ENCODE results near the gene AP3M1.

Gene AP3M1, protein sequence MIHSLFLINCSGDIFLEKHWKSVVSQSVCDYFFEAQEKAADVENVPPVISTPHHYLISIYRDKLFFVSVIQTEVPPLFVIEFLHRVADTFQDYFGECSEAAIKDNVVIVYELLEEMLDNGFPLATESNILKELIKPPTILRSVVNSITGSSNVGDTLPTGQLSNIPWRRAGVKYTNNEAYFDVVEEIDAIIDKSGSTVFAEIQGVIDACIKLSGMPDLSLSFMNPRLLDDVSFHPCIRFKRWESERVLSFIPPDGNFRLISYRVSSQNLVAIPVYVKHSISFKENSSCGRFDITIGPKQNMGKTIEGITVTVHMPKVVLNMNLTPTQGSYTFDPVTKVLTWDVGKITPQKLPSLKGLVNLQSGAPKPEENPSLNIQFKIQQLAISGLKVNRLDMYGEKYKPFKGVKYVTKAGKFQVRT

DNA sequence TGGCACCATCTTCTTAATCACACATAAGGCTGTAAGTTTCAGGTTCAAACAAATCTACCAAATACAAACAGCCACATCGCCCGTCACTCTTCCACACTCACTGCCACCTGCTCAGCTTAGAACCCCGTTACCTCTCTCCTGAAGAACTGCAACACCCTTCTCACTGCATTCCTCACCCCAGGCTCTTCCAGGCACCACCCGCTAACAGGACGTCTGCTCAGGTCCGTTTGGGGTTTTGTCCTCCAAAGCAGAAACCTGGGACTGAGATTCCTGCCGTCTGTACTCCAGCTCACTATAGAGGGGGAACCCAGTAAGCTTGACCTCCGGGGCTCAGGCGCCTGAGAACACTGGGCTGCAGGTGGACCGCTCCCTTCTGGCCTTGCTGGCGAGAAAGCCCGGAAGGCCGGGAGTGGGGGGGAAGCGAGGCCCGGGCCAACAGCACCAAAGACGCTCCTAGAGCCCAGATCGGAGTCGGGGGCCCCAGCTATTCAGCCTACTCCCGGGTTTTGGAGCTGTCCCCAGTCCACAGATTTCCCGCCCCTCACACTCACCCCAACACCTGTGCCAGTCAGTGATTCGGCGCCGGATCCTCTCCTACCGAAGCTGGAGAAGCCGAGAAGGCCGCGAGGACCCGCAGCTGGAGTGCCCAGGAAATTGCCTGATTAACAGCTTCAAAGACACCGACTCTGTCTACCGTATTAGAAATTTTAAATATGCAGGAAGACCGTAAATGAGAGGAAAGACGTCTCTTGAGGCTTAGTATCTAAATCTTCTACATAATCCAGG lies at the start of gene AP3M1:
AP3M1 (minus strand) TSS at position 625 of the 786 bp plus-strand sequence. CDS start 12,449 bp downstream, outside the sequence.
- TF ChIP-seq YY1 (IDR thresholded peaks at IDR 0.05; ENCODE audit: low read depth), result no peak
- TF ChIP-seq NFIC (IDR thresholded peaks at IDR 0.05), result peak; percentile 49; the same call in 1 of the 2 replicates
- no peak for TF ChIP-seq CREB1 (IDR thresholded peaks at IDR 0.05; ENCODE audit: low read depth)
- TF ChIP-seq TEAD4 (IDR thresholded peaks at IDR 0.05), result peak; percentile 40
- TF ChIP-seq EGR1 (IDR thresholded peaks at IDR 0.05), result no peak
- TF ChIP-seq EP300 (IDR thresholded peaks at IDR 0.05; ENCODE audit: borderline replicate concordance), result no peak; the same call in 1 of the 2 replicates
- TF ChIP-seq FOXM1 (IDR thresholded peaks at IDR 0.05; ENCODE audit: borderline replicate concordance, low read depth), result no peak
- TF ChIP-seq RAD21 (IDR thresholded peaks at IDR 0.05; ENCODE audit: low read depth), result no peak; the same call in 1 of the 2 replicates
- no peak for TF ChIP-seq CEBPB (IDR thresholded peaks at IDR 0.05)
- TF ChIP-seq, protein P1, sequence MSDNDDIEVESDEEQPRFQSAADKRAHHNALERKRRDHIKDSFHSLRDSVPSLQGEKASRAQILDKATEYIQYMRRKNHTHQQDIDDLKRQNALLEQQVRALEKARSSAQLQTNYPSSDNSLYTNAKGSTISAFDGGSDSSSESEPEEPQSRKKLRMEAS (IDR thresholded peaks at IDR 0.05), result no peak; the same call in 1 of the 2 replicates
- TF ChIP-seq TCF12 (IDR thresholded peaks at IDR 0.05; ENCODE audit: low read depth), result peak; percentile 59
- peak; percentile 72 for TF ChIP-seq TAF1 (IDR thresholded peaks at IDR 0.05; ENCODE audit: low read depth)
- TF ChIP-seq, protein P2, sequence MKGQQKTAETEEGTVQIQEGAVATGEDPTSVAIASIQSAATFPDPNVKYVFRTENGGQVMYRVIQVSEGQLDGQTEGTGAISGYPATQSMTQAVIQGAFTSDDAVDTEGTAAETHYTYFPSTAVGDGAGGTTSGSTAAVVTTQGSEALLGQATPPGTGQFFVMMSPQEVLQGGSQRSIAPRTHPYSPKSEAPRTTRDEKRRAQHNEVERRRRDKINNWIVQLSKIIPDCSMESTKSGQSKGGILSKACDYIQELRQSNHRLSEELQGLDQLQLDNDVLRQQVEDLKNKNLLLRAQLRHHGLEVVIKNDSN (IDR thresholded peaks at IDR 0.05), result no peak
- TF ChIP-seq, protein P3, sequence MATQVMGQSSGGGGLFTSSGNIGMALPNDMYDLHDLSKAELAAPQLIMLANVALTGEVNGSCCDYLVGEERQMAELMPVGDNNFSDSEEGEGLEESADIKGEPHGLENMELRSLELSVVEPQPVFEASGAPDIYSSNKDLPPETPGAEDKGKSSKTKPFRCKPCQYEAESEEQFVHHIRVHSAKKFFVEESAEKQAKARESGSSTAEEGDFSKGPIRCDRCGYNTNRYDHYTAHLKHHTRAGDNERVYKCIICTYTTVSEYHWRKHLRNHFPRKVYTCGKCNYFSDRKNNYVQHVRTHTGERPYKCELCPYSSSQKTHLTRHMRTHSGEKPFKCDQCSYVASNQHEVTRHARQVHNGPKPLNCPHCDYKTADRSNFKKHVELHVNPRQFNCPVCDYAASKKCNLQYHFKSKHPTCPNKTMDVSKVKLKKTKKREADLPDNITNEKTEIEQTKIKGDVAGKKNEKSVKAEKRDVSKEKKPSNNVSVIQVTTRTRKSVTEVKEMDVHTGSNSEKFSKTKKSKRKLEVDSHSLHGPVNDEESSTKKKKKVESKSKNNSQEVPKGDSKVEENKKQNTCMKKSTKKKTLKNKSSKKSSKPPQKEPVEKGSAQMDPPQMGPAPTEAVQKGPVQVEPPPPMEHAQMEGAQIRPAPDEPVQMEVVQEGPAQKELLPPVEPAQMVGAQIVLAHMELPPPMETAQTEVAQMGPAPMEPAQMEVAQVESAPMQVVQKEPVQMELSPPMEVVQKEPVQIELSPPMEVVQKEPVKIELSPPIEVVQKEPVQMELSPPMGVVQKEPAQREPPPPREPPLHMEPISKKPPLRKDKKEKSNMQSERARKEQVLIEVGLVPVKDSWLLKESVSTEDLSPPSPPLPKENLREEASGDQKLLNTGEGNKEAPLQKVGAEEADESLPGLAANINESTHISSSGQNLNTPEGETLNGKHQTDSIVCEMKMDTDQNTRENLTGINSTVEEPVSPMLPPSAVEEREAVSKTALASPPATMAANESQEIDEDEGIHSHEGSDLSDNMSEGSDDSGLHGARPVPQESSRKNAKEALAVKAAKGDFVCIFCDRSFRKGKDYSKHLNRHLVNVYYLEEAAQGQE (IDR thresholded peaks at IDR 0.05; ENCODE audit: low read depth), result 0 out of 2 replicates have a peak, but pooled peaks have one; percentile 32
- no peak for TF ChIP-seq ZBTB7A (IDR thresholded peaks at IDR 0.05; ENCODE audit: low read depth)

DNA sequence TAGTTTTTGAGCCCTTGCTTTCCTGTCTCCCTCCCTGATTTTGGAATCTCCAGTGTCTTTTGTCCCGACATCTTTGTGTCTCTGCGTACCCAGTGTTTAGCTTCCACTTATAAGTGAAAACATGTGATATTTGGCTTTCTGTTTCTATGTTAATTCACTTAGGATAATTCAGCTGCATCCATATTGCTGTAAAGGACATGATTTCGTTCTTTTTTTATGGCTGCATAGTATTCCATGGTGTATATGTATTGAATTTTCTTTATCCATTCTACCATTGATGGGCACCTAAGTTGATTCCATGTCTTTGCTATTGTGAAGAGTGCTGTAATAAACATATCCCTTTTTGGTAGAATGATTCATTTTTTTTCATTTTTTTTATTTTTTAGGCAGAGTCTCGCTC lies 48.7 kb upstream of the AP3M1 start:
- TF ChIP-seq ZBTB7A (IDR thresholded peaks at IDR 0.05; ENCODE audit: low read depth) (no peak), TAF1 (IDR thresholded peaks at IDR 0.05; ENCODE audit: low read depth) (no peak), TCF12 (IDR thresholded peaks at IDR 0.05; ENCODE audit: low read depth) (no peak), CREB1 (IDR thresholded peaks at IDR 0.05; ENCODE audit: low read depth) (no peak), NFIC (IDR thresholded peaks at IDR 0.05) (no peak), YY1 (IDR thresholded peaks at IDR 0.05; ENCODE audit: low read depth) (no peak), RAD21 (IDR thresholded peaks at IDR 0.05; ENCODE audit: low read depth) (no peak)

DNA sequence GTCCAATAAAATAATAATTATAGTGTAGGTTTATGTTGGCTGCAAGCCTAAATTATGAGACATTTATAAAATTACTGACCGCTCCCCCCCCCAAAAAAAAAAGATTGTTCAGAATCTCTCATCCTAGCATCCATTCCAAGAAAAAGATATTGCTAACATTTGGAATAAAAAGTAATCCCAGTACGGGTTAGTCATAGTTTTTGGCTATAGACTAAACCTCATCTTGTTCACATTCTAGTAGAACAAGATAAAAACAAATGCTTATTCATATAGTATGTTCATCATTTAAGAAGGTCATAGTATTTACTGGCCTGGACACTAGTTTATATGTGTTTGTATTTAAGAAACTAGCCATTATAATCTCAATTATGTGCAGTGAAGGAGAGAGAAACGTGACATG lies 44.4 kb upstream of the AP3M1 start:
- TF ChIP-seq ZBTB7A (IDR thresholded peaks at IDR 0.05; ENCODE audit: low read depth) (no peak), CREB1 (IDR thresholded peaks at IDR 0.05; ENCODE audit: low read depth) (no peak), CEBPB (IDR thresholded peaks at IDR 0.05) (no peak), EGR1 (IDR thresholded peaks at IDR 0.05) (no peak)

DNA sequence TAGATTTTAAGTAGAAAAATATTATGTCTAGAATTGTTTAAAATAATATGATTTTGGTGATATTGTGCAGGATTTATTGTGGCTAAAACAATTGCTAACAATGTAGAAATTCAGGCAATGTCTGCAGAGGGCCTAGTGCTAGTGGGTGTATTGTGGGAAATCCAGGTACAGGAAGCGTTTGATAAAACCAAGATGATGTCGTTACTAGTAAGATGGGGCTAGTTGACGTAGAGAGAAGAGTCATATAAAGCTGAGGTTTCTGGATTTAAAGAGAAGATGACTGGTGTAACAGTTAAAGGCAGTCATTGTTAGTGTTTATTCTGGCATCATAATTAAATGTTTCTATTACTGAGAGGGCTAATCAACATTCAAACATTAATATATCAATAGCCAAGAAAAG lies 43.9 kb upstream of the AP3M1 start:
- no peak for TF ChIP-seq NFIC (IDR thresholded peaks at IDR 0.05)

DNA sequence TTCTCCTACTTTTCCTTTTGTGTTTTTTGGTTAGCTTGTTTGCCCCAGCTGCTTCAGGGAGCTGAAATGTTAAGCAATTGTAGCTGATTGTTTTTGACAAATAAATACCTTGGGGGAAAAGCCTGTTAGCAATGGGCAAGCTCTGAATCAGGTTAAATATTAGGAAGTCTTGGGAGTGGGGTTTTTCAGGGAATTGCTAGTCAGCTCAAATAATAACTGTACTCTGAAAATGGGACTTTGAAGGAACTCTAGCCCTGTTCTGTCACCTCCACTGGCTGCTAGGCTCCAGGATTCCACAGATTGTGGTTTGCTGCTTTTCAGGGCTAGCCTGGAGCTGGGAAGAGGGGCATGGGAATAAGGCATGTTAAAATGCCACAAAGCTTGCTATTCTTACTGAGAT lies 39.9 kb upstream of the AP3M1 start:
- TF ChIP-seq ZBTB7A (IDR thresholded peaks at IDR 0.05; ENCODE audit: low read depth) (no peak), NFIC (IDR thresholded peaks at IDR 0.05) (no peak), FOXM1 (IDR thresholded peaks at IDR 0.05; ENCODE audit: borderline replicate concordance, low read depth) (no peak), CREB1 (IDR thresholded peaks at IDR 0.05; ENCODE audit: low read depth) (no peak), EP300 (IDR thresholded peaks at IDR 0.05; ENCODE audit: borderline replicate concordance) (no peak), YY1 (IDR thresholded peaks at IDR 0.05; ENCODE audit: low read depth) (no peak), EGR1 (IDR thresholded peaks at IDR 0.05) (no peak), CEBPB (IDR thresholded peaks at IDR 0.05) (no peak), TAF1 (IDR thresholded peaks at IDR 0.05; ENCODE audit: low read depth) (no peak), RAD21 (IDR thresholded peaks at IDR 0.05; ENCODE audit: low read depth) (no peak), TEAD4 (IDR thresholded peaks at IDR 0.05) (no peak), TCF12 (IDR thresholded peaks at IDR 0.05; ENCODE audit: low read depth) (no peak)
- TF ChIP-seq, protein P1 (IDR thresholded peaks at IDR 0.05), result no peak
- TF ChIP-seq, protein P3 (IDR thresholded peaks at IDR 0.05; ENCODE audit: low read depth), result no peak
- TF ChIP-seq, protein P2 (IDR thresholded peaks at IDR 0.05), result no peak
